GM18867 (cell line): Measurements from ENCODE around the gene MAML3.

Experiments used
- ATAC-seq: cut with Tn5 transposase; IDR thresholded peaks from one replicate; pipeline ENCODE4 v1.9.1; 2021; ENCODE audit warnings: mild to moderate bottlenecking, moderate library complexity; ENCODE audit not compliant: unreplicated experiment

MAML3 gene

GRCh38 chr4:139768896-139769295, 385.1 kb downstream of the MAML3 start:
- no peak for ATAC-seq

- ATAC-seq, result no peak
These were observed 385.6 kb downstream of the MAML3 start for GRCh38 chr4:139768366-139768765.

- no peak for ATAC-seq
These were observed 386.4 kb downstream of the MAML3 start for GRCh38 chr4:139767585-139767984.

GRCh38 chr4:139767168-139767567, 386.8 kb downstream of the MAML3 start:
- no peak for ATAC-seq

GRCh38 chr4:139764686-139765310, 389.2 kb downstream of the MAML3 start:
- no peak for ATAC-seq

GRCh38 chr4:139764182-139764581, 389.8 kb downstream of the MAML3 start:
- ATAC-seq, result no peak

GRCh38 chr4:139763672-139764071, 390.3 kb downstream of the MAML3 start:
- ATAC-seq, result no peak

GRCh38 chr4:139763205-139763604, 390.8 kb downstream of the MAML3 start:
- ATAC-seq, result no peak

GRCh38 chr4:139762720-139763119, 391.3 kb downstream of the MAML3 start:
- no peak for ATAC-seq

GRCh38 chr4:139761461-139761860, 392.5 kb downstream of the MAML3 start:
- peak; percentile 70 for ATAC-seq

- ATAC-seq, result no peak
These were observed 393.4 kb downstream of the MAML3 start for GRCh38 chr4:139760567-139760966.

- ATAC-seq, result no peak
These were observed 394.9 kb downstream of the MAML3 start for GRCh38 chr4:139759097-139759496.

- no peak for ATAC-seq
These were observed 397.4 kb downstream of the MAML3 start for GRCh38 chr4:139756391-139757180.

GRCh38 chr4:139754938-139755337, 399.0 kb downstream of the MAML3 start:
- no peak for ATAC-seq

- ATAC-seq, result no peak
These were observed 400.3 kb downstream of the MAML3 start for GRCh38 chr4:139753686-139754085.

GRCh38 chr4:139749835-139750498, 404.0 kb downstream of the MAML3 start:
- no peak for ATAC-seq

GRCh38 chr4:139749338-139749737, 404.6 kb downstream of the MAML3 start:
- ATAC-seq, result no peak

- no peak for ATAC-seq
These were observed 407.4 kb downstream of the MAML3 start for GRCh38 chr4:139746431-139747171.

GRCh38 chr4:139745111-139745639, 408.8 kb downstream of the MAML3 start:
- ATAC-seq, result no peak

- no peak for ATAC-seq
These were observed 409.8 kb downstream of the MAML3 start for GRCh38 chr4:139744232-139744631.

- ATAC-seq, result no peak
These were observed 411.0 kb downstream of the MAML3 start for GRCh38 chr4:139743027-139743426.
